Activated CD8-positive, alpha-beta memory T cell treated with anti-CD3 and anti-CD28 coated beads, Interleukin-2, amount 50 U/mL, for 1 hour (primary cell): ENCODE data around the gene CCDC126.
"Not testable (repeated sequence)": the region's sequence is repeated elsewhere in the genome, so short reads cannot be mapped to it uniquely, and the experiment has no call there.

Experiments
- DNase-seq: peaks from one replicate; pipeline ENCODE4 v3.0.0-alpha.2; 2020; ENCODE audit errors: extremely low read depth

Gene CCDC126

GRCh38 chr7:23597094-23598091 lies at the start of gene CCDC126:
Gene CCDC126, plus strand, starts transcription at chr7:23597382. Its CDS starts 13,934 bp downstream, at chr7:23611316.
- peak; percentile 20 for DNase-seq

- DNase-seq = no peak
Measured at GRCh38 chr7:23547662-23548061, 49.5 kb upstream of the CCDC126 start.

GRCh38 chr7:23558303-23558702 lies 38.9 kb upstream of the CCDC126 start:
- DNase-seq = no peak

GRCh38 chr7:23570592-23571200 lies 26.5 kb upstream of the CCDC126 start:
- peak; percentile 26 for DNase-seq

GRCh38 chr7:23581975-23582374 lies 15.2 kb upstream of the CCDC126 start:
- DNase-seq = not testable (repeated sequence)

GRCh38 chr7:23585304-23585703 lies 11.9 kb upstream of the CCDC126 start:
- DNase-seq = not testable (repeated sequence)

- DNase-seq = no peak
Measured at GRCh38 chr7:23586159-23586558, 11.0 kb upstream of the CCDC126 start.

GRCh38 chr7:23590529-23590928 lies 6.7 kb upstream of the CCDC126 start:
- no peak for DNase-seq

GRCh38 chr7:23593706-23594105 lies 3.5 kb upstream of the CCDC126 start:
- no peak for DNase-seq

GRCh38 chr7:23594879-23595604 lies 2.1 kb upstream of the CCDC126 start:
- DNase-seq = no peak

GRCh38 chr7:23598296-23598695 lies 1.1 kb downstream of the CCDC126 start:
- DNase-seq = no peak

GRCh38 chr7:23600236-23600635 lies 3.1 kb downstream of the CCDC126 start:
- DNase-seq = no peak

- no peak for DNase-seq
Measured at GRCh38 chr7:23603632-23604295, 6.6 kb downstream of the CCDC126 start.

- DNase-seq = no peak
Measured at GRCh38 chr7:23604296-23604640, 7.1 kb downstream of the CCDC126 start.

- no peak for DNase-seq
Measured at GRCh38 chr7:23607130-23607529, 9.9 kb downstream of the CCDC126 start.

- DNase-seq = no peak
Measured at GRCh38 chr7:23607866-23608265, 10.7 kb downstream of the CCDC126 start.

GRCh38 chr7:23615331-23615730 lies 18.1 kb downstream of the CCDC126 start:
- DNase-seq = no peak

GRCh38 chr7:23616593-23616992 lies 19.4 kb downstream of the CCDC126 start:
- no peak for DNase-seq

GRCh38 chr7:23617482-23617881 lies 20.3 kb downstream of the CCDC126 start:
- DNase-seq = no peak

GRCh38 chr7:23618241-23618640 lies 21.1 kb downstream of the CCDC126 start:
- DNase-seq = no peak

GRCh38 chr7:23619141-23619540 lies 22.0 kb downstream of the CCDC126 start:
- no peak for DNase-seq

GRCh38 chr7:23622506-23622925 lies 25.3 kb downstream of the CCDC126 start:
- no peak for DNase-seq
